GM06990 (cell line): ENCODE results near the gene JARID2.

Source experiments
- DNase-seq: peaks from one replicate; pipeline ENCODE4 v3.0.0-alpha.2; 2011; ENCODE audit not compliant: insufficient read length; ENCODE audit errors: extremely low read depth
- H3K27me3 ChIP-seq: replicated peaks from 2 replicates; pipeline ENCODE4 v1.6.0; 2011; ENCODE audit warnings: low read length; ENCODE audit not compliant: control insufficient read depth, insufficient read depth
- H3K36me3 ChIP-seq: 2 replicates; pipeline ENCODE4 v1.5.1; 2011; ENCODE audit warnings: low read length; ENCODE audit not compliant: control insufficient read depth, insufficient read depth
- H3K4me3 ChIP-seq: replicated peaks from 2 replicates; pipeline ENCODE4 v1.5.1; 2011; ENCODE audit warnings: low read depth, mild to moderate bottlenecking, control low read depth, low read length
- CTCF ChIP-seq: IDR thresholded peaks from 2 replicates; pipeline ENCODE4 v1.5.1; 2011; ENCODE audit warnings: low read length, control low read depth, mild to moderate bottlenecking, inconsistent platforms; ENCODE audit not compliant: insufficient read depth, poor library complexity, severe bottlenecking

Gene JARID2

GRCh38 chr6:15441981-15442380 lies 196.1 kb downstream of the JARID2 start:
- Histone ChIP-seq H3K27me3 (no peaks in the 10 kb centered on the region; the same call in 1 of the 2 replicates), H3K36me3 (no peaks in the 10 kb centered on the region), H3K4me3 (no peak overlapping the region)
- no peak for TF ChIP-seq CTCF
- DNase-seq: no peak

- Histone ChIP-seq H3K27me3 (no peaks in the 10 kb centered on the region; the same call in 1 of the 2 replicates), H3K4me3 (no peak overlapping the region), H3K36me3 (no peaks in the 10 kb centered on the region)
- no peak for DNase-seq
- TF ChIP-seq CTCF: no peak
Observed at GRCh38 chr6:15442467-15442866, 196.6 kb downstream of the JARID2 start.

GRCh38 chr6:15443119-15443830 lies 197.4 kb downstream of the JARID2 start:
- DNase-seq: no peak
- no peak for TF ChIP-seq CTCF
- H3K4me3 ChIP-seq: no peak overlapping the region
- H3K27me3 ChIP-seq: no peaks in the 10 kb centered on the region; the same call in 1 of the 2 replicates
- no peaks in the 10 kb centered on the region for H3K36me3 ChIP-seq

GRCh38 chr6:15444081-15444731 lies 198.3 kb downstream of the JARID2 start:
- no peak for DNase-seq
- TF ChIP-seq CTCF: no peak
- no peaks in the 10 kb centered on the region for H3K27me3 ChIP-seq
- H3K4me3 ChIP-seq: no peak overlapping the region
- H3K36me3 ChIP-seq: no peaks in the 10 kb centered on the region

GRCh38 chr6:15444881-15445280 lies 199.0 kb downstream of the JARID2 start:
- Histone ChIP-seq H3K27me3 (no peaks in the 10 kb centered on the region), H3K36me3 (no peaks in the 10 kb centered on the region), H3K4me3 (no peak overlapping the region)
- no peak for DNase-seq
- no peak for TF ChIP-seq CTCF
